Cardiac fibroblast (primary cell): Measurements from ENCODE around the gene LGALSL.
"Not testable (repeated sequence)": the region's sequence is repeated elsewhere in the genome, so short reads cannot be mapped to it uniquely, and the experiment has no call there.

ENCODE experiments used
- DNase-seq, 2 donors: peaks; one replicate each; pipeline versions ENCODE4 v3.0.0 to v3.0.0-alpha.2; 2010; ENCODE audit warnings: low read depth in 2 of 2
- H3K4me3 ChIP-seq, 2 donors: replicated peaks in 1 of 2; 1 replicate in 1 of 2; 2 replicates in 1 of 2; pipeline ENCODE4 v1.5.1; 2011; ENCODE audit warnings: low read depth in 2 of 2, low read length in 2 of 2, mild to moderate bottlenecking in 2 of 2, moderate library complexity in 1 of 2
- TF ChIP-seq, protein P1 (sequence below): IDR thresholded peaks from one replicate; pipeline ENCODE4 v1.5.1; 2011; ENCODE audit warnings: low read depth, mild to moderate bottlenecking, low read length, inconsistent platforms

The LGALSL gene

DNA sequence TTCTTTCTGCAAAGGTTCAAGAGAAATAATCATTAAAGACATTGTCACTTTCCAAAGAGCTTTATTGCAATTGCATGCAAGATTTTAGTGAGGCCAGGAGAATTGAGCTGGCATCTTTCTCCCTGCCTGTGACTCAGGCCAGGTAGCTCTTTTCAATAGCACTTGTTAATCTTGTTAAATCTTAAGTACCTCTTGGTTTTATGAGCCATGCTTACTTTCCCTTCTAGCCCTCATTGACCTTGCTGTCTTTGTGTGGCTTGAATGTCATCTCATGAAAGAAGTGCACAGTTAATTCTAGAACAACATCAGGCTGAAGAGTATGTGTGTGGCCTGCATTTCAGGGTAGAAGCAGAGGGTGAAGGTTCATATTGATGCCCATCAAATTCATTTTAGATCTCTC is 14.8 kb upstream of the LGALSL start:
- TF ChIP-seq, protein P1, sequence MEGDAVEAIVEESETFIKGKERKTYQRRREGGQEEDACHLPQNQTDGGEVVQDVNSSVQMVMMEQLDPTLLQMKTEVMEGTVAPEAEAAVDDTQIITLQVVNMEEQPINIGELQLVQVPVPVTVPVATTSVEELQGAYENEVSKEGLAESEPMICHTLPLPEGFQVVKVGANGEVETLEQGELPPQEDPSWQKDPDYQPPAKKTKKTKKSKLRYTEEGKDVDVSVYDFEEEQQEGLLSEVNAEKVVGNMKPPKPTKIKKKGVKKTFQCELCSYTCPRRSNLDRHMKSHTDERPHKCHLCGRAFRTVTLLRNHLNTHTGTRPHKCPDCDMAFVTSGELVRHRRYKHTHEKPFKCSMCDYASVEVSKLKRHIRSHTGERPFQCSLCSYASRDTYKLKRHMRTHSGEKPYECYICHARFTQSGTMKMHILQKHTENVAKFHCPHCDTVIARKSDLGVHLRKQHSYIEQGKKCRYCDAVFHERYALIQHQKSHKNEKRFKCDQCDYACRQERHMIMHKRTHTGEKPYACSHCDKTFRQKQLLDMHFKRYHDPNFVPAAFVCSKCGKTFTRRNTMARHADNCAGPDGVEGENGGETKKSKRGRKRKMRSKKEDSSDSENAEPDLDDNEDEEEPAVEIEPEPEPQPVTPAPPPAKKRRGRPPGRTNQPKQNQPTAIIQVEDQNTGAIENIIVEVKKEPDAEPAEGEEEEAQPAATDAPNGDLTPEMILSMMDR, result no peak
- DNase-seq, result no peak
- no peak overlapping the region for H3K4me3 ChIP-seq

DNA sequence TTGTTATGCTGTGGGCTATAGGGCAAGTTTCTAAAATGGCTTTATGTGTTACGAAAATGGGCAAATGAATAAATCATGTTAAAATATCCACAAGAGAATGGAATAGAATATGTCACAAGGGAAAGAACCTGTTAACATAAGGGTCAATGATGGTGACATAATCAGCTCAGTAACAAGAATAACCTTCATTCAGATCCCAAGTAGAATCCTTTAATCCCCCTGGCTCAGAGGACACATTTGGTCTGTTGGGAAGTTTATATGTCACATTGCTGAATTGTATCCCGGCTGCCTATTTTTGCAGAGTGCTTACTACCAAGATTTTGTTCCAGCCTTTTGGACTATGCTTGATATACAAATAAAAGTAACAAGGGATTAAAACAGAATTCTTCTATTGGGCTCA is 13.1 kb upstream of the LGALSL start:
- H3K4me3 ChIP-seq, result no peak overlapping the region
- TF ChIP-seq, protein P1, result no peak
- DNase-seq, result no peak

DNA sequence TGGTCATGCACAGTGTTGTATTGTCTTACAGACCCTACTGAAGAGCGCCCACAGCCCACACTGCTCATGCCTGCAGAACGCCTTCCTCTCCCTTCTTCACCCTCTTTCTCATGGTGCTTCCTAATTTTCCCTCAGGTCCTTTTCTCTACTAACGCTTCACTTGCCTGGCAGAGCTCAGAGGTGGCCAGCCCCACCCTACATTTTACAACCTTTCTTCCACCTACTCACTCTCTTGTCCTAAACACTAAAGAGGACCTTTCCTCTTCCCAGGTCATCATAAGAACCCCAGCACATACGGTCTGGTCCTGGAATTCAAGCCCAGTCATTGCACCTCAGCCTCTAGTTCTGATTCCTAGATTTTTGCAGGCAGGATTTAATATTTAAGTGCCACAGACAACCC is 11.7 kb upstream of the LGALSL start:
- TF ChIP-seq, protein P1, result no peak
- DNase-seq, result no peak
- no peak overlapping the region for H3K4me3 ChIP-seq

DNA sequence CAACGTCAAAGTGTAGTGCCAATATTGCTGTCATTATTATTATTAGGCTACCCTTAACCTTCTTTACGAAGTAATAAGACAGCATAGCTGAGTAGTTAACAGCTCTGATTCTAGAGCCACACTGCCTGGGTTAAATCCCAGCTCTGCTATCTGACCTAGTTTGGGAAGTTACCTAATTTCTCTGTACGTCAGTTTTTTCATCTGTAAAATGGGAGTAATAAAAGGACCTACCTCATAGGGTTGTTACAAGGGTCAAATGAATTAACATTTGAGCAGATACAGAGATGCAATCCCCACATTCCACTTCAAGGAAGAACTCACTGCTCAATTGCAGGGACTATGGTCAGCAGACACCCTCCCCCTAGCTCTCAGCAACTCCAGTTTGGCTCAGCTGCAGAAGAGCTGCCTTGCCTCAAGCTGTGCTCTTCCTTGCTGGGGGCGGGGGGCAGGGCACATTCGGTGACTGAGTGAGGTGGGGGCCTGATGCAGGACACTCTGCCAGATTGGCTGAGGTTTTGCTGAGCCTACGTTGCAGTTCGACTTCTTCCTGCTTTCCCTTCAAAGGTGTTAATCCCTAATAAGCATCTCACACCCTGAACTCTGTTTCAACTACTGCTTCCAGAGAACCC is 11.0 kb upstream of the LGALSL start:
- no peak for DNase-seq
- TF ChIP-seq, protein P1, result no peak

DNA sequence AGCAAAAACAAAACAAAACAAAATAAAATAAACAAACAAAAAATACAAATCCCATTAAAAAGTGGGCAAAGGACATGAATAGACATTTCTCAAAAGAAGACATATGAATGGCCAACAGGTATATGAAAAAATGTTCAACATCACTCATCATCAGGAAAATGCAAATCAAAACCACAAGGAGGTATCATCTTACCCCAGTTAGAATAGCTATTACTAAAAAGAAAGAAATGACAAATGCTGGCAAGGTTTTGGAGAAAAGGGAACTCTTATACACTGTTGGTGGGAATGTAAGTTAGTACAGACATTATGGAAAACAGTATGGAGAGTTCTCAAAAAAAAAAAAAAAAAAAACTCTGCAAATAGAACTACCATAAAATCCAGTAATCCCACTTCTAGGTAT is 8.0 kb upstream of the LGALSL start:
- DNase-seq, H3K4me3 ChIP-seq: not testable (repeated sequence)

More for the DNA sequence above, 11.0 kb upstream of the LGALSL start:
- H3K4me3 ChIP-seq, result no peak overlapping the region

DNA sequence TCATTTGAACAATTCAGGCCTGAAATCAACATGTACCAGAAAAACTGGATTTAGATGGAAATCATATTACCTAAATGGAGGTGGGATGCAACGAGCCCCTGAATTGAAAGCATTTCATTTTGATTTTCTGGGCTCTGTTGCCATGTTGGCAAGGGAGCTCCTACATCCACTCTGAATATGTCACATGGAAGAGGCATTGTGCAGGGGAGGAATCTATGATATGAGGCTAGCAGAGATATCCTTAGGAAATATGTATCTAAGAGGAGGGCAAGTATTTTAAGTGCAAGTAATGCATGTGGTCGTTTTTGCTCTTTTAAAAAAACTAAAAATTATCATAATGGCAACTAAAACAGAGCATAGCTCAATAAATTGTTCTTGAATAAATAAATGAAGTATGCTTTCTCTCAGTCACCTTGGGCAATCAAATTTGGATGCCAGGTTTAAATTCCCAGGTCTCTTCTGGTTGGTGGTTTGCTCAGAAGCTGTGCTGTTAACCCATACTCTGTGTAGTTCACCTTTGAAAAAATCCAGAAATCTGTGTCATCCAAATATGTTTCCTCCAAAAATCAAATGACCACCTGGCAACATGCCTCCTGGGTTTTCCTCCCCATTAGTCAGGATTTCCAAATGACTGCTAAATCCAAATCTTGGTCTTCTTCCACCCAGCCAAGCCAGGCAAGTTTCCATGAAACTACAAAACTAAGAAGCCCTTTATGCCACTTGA is 6.5 kb upstream of the LGALSL start:
- TF ChIP-seq, protein P1, result no peak
- DNase-seq, result peak in 1 of 2 donors; percentile 70
- H3K4me3 ChIP-seq, result no peak overlapping the region

DNA sequence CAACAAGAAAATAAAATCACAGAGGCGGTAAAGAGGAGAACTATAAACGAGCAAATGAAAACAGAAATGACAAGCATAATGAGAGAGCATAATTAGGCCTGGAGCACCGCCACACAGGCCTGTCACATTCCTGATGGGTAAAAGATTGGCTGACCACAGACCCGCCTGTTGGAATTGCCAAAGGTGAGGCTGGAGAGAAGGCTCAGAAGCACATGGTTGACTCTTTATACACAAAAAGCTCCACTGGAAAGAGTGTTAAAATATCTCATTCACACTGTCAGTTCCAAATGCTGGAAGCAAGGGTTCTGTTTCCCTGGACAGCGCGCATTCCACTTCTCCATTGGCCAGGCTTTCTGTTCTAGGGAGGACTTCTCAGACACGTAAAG is 5.9 kb upstream of the LGALSL start:
- no peak overlapping the region for H3K4me3 ChIP-seq
- TF ChIP-seq, protein P1, result no peak
- no peak for DNase-seq
